HL-60/S4 (cell line): ENCODE results near the gene PLAA.

Experiments used
- in situ Hi-C: fragments of 300-500 bp; cut with MboI; formaldehyde crosslinking; loops from 2 replicates; pipeline ENCODE4 v1.14.3; 2022; ENCODE audit warnings: low sequenced_read_pairs

Gene PLAA

GRCh38 chr9:26937816-26938371 is 9.1 kb downstream of the PLAA start:
- in situ Hi-C loops: no loop called here

GRCh38 chr9:26935847-26936246 is 11.2 kb downstream of the PLAA start:
- in situ Hi-C loops: no loop called here

- in situ Hi-C loops: no loop called here
Observed at GRCh38 chr9:26928902-26929495, 18.0 kb downstream of the PLAA start.

- in situ Hi-C loops: no loop called here
Observed at GRCh38 chr9:26925609-26926008, 21.4 kb downstream of the PLAA start.

GRCh38 chr9:26919698-26920097 is 27.3 kb downstream of the PLAA start:
- in situ Hi-C loops: no loop called here

- in situ Hi-C loops: no loop called here
Observed at GRCh38 chr9:26913138-26913668, 33.8 kb downstream of the PLAA start.

GRCh38 chr9:26904671-26905070 is 42.4 kb downstream of the PLAA start:
- in situ Hi-C loops: no loop called here

- in situ Hi-C loops: no loop called here
Observed at GRCh38 chr9:26904070-26904469, 43.0 kb downstream of the PLAA start.

GRCh38 chr9:26893030-26893676 is 53.9 kb downstream of the PLAA start:
- in situ Hi-C loops: loop anchor here (25.0 kb wide), 1 partner anchor 106 kb away; no protein-coding TSS in a partner anchor

GRCh38 chr9:26892251-26893029 is 54.6 kb downstream of the PLAA start, which contains the start of gene CAAP1:
CAAP1 (minus strand) TSS chr9:26892802; CDS start chr9:26892715, 87 bp downstream.
- in situ Hi-C loops: loop anchor here (25.0 kb wide), 1 partner anchor 105 kb away; no protein-coding TSS in a partner anchor

GRCh38 chr9:26891726-26892125 is 55.3 kb downstream of the PLAA start:
- in situ Hi-C loops: loop anchor here (25.0 kb wide), 1 partner anchor 104 kb away; no protein-coding TSS in a partner anchor

- in situ Hi-C loops: loop anchor here (25.0 kb wide), 1 partner anchor 101 kb away; no protein-coding TSS in a partner anchor
Observed at GRCh38 chr9:26888271-26888670, 58.8 kb downstream of the PLAA start.

GRCh38 chr9:26882154-26882553 is 64.9 kb downstream of the PLAA start:
- in situ Hi-C loops: loop anchor here (25.0 kb wide), 1 partner anchor 95 kb away; no protein-coding TSS in a partner anchor

- in situ Hi-C loops: loop anchor here (25.0 kb wide), 1 partner anchor 93 kb away; no protein-coding TSS in a partner anchor
Observed at GRCh38 chr9:26880262-26880661, 66.8 kb downstream of the PLAA start.

- in situ Hi-C loops: loop anchor here (25.0 kb wide), 1 partner anchor 88 kb away; no protein-coding TSS in a partner anchor
Observed at GRCh38 chr9:26875155-26875554, 71.9 kb downstream of the PLAA start.

- in situ Hi-C loops: loop anchor here (25.0 kb wide), 1 partner anchor 133 kb away; no protein-coding TSS in a partner anchor
Observed at GRCh38 chr9:26870292-26870691, 76.8 kb downstream of the PLAA start.

- in situ Hi-C loops: loop anchor here (25.0 kb wide), 1 partner anchor 126 kb away; no protein-coding TSS in a partner anchor
Observed at GRCh38 chr9:26863074-26863473, 84.0 kb downstream of the PLAA start.

- in situ Hi-C loops: loop anchor here (25.0 kb wide), 1 partner anchor 119 kb away; no protein-coding TSS in a partner anchor
Observed at GRCh38 chr9:26856413-26857032, 90.5 kb downstream of the PLAA start.
